Prostate gland (tissue), 2 donors: ENCODE data around the gene PRIMA1. TPM values are rescaled to one million over a fixed set of nuclear protein-coding genes. Genes with fewer than 3 reads are reported as not detected.

Source experiments
- DNase-seq: peaks from one replicate; pipeline ENCODE4 v3.0.0-alpha.2; 2019; ENCODE audit warnings: low spot score
- H3K27ac ChIP-seq, 2 donors: fragments of 200-600 bp; sonication (generic); 2 replicates each; pipeline ENCODE4 v1.5.1; 2017 to 2019
- H3K27me3 ChIP-seq: fragments of 200-600 bp; sonication (generic); replicated peaks from 2 replicates; pipeline ENCODE4 v1.5.1; 2019; ENCODE audit not compliant: insufficient read depth
- H3K36me3 ChIP-seq, 2 donors: fragments of 200-600 bp; sonication (generic); 1 replicate in 1 of 2; 2 replicates in 1 of 2; pipeline versions ENCODE4 v1.5.1 to v1.8.1; 2017 to 2019
- H3K4me1 ChIP-seq: fragments of 200-600 bp; sonication (generic); replicated peaks from 2 replicates; pipeline ENCODE4 v1.5.1; 2019
- H3K4me3 ChIP-seq, 2 donors: fragments of 200-600 bp; sonication (generic); 2 replicates each; pipeline ENCODE4 v1.5.1; 2017 to 2019
- H3K9me3 ChIP-seq: fragments of 200-600 bp; sonication (generic); 2 replicates; pipeline ENCODE4 v1.5.1; 2017
- CTCF ChIP-seq, 4 experiments: fragments of 200-600 bp in 2 of 4; fragments of 450-650 bp in 2 of 4; sonication (generic) in 2 of 4; IDR thresholded peaks; 1 replicate in 3 of 4; 2 replicates in 1 of 4; pipeline ENCODE4 v1.5.1; 2016 to 2019; ENCODE audit warnings: antibody characterized with exemption in 4 of 4, mild to moderate bottlenecking in 2 of 4, moderate library complexity in 2 of 4
- POLR2A ChIP-seq: fragments of 450-650 bp; IDR thresholded peaks from one replicate; pipeline ENCODE4 v1.6.1; 2016; ENCODE audit warnings: antibody characterized with exemption, mild to moderate bottlenecking
- POLR2AphosphoS5 ChIP-seq: sonication (generic); formaldehyde crosslinking; IDR thresholded peaks from one replicate; pipeline ENCODE4 v1.6.1; 2017; ENCODE audit warnings: antibody characterized with exemption
- WGBS: methylation state at CpG from one replicate; pipeline ENCODE4 v1.1.5; 2018; 5-methylcytosine and 5-hydroxymethylcytosine counted together
- intact Hi-C: fragments of 100-400 bp; cut with DNase I; formaldehyde crosslinking; loops from one replicate; pipeline ENCODE4 v1.14.2; 2022
- total RNA-seq, 2 donors: library from RNA; depleted of rRNA; stranded (reverse); fragments of >200 nt; gene quantifications; one replicate each; pipeline ENCODE4 v1.1.0, GENCODE V29; 2016

The PRIMA1 gene
- total RNA-seq, 2 donors from 2014 or later: 3.6 to 9.8 TPM

GRCh38 chr14:93691042-93691780, 97.1 kb downstream of the PRIMA1 start:
- no peaks in the 10 kb centered on the region for H3K27me3 ChIP-seq
- no peaks in the 10 kb centered on the region for H3K9me3 ChIP-seq
- no peak overlapping the region for H3K4me3 ChIP-seq
- intact Hi-C loops: no loop called here
- DNase-seq: no peak
- H3K27ac ChIP-seq: no peak overlapping the region
- no peak for TF ChIP-seq CTCF (IDR thresholded peaks at IDR 0.05)
- no peaks in the 10 kb centered on the region for H3K36me3 ChIP-seq
- H3K4me1 ChIP-seq: no peaks in the 10 kb centered on the region
- 88% methylated on average over 16 of the region's 16 CpGs for WGBS

- intact Hi-C loops: no loop called here
- WGBS: 80% methylated on average over 6 of the region's 6 CpGs
Measured at GRCh38 chr14:93690146-93690545, 98.1 kb downstream of the PRIMA1 start.

GRCh38 chr14:93688820-93689219, 99.5 kb downstream of the PRIMA1 start:
- H3K4me3 ChIP-seq: no peak overlapping the region
- intact Hi-C loops: no loop called here

More at GRCh38 chr14:93690146-93690545, 98.1 kb downstream of the PRIMA1 start:
- Histone ChIP-seq H3K4me3 (no peak overlapping the region), H3K27me3 (no peaks in the 10 kb centered on the region), H3K9me3 (no peaks in the 10 kb centered on the region), H3K36me3 (no peaks in the 10 kb centered on the region), H3K4me1 (no peaks in the 10 kb centered on the region), H3K27ac (no peak overlapping the region)
- DNase-seq: no peak
- TF ChIP-seq POLR2AphosphoS5 (no peak), POLR2A (no peak), CTCF (IDR thresholded peaks at IDR 0.05) (no peak)

GRCh38 chr14:93688239-93688666, 100.0 kb downstream of the PRIMA1 start:
- TF ChIP-seq CTCF (IDR thresholded peaks at IDR 0.05) (no peak), POLR2A (no peak), POLR2AphosphoS5 (no peak)
- Histone ChIP-seq H3K36me3 (no peaks in the 10 kb centered on the region), H3K9me3 (no peaks in the 10 kb centered on the region), H3K4me1 (no peaks in the 10 kb centered on the region), H3K27me3 (no peaks in the 10 kb centered on the region), H3K27ac (no peak overlapping the region), H3K4me3 (no peak overlapping the region)
- 26% methylated on average over 5 of the region's 5 CpGs for WGBS
- intact Hi-C loops: no loop called here
- DNase-seq: no peak

More at GRCh38 chr14:93688820-93689219, 99.5 kb downstream of the PRIMA1 start:
- no peak for DNase-seq
- no peak overlapping the region for H3K27ac ChIP-seq
- H3K9me3 ChIP-seq: no peaks in the 10 kb centered on the region
- no peaks in the 10 kb centered on the region for H3K27me3 ChIP-seq
- TF ChIP-seq CTCF (IDR thresholded peaks at IDR 0.05) (no peak), POLR2A (no peak), POLR2AphosphoS5 (no peak)
- H3K36me3 ChIP-seq: no peaks in the 10 kb centered on the region
- 16% methylated on average over 4 of the region's 4 CpGs for WGBS
- H3K4me1 ChIP-seq: no peaks in the 10 kb centered on the region

- no peaks in the 10 kb centered on the region for H3K27me3 ChIP-seq
- no peaks in the 10 kb centered on the region for H3K9me3 ChIP-seq
- H3K4me3 ChIP-seq: no peak overlapping the region
- H3K27ac ChIP-seq: no peak overlapping the region
- intact Hi-C loops: no loop called here
- no peaks in the 10 kb centered on the region for H3K4me1 ChIP-seq
- TF ChIP-seq POLR2AphosphoS5 (no peak), CTCF (IDR thresholded peaks at IDR 0.05) (no peak), POLR2A (no peak)
- 66% methylated on average over 5 of the region's 5 CpGs for WGBS
- no peaks in the 10 kb centered on the region for H3K36me3 ChIP-seq
- no peak for DNase-seq
Measured at GRCh38 chr14:93686268-93686667, 102.0 kb downstream of the PRIMA1 start.
